Measurements from ENCODE around the gene FEZ2. TPM values are rescaled to one million over a fixed set of nuclear protein-coding genes. Genes with fewer than 3 reads are reported as not detected.

Gene FEZ2
- polyA plus RNA-seq, 1 of the 3 experiments (the other 2 are of a cell fraction): 37.2 TPM

GRCh38 chr2:36559221-36559942 is 38.6 kb downstream of the FEZ2 start (continued):
- TF ChIP-seq NRF1 (IDR thresholded peaks at IDR 0.05; ENCODE audit: low read depth, low read length) (no peak), REST (IDR thresholded peaks at IDR 0.05; ENCODE audit: low read depth, low read length) (no peak), EP300 (IDR thresholded peaks at IDR 0.05; ENCODE audit: borderline replicate concordance in 1 of 2, low read depth in 1 of 2, low read length in 1 of 2) (no peak)

- Histone ChIP-seq H3K4me1 (ENCODE audit: control insufficient read depth in 1 of 2, insufficient read depth in 2 of 2, low read depth in 1 of 2, low read length in 1 of 2) (peaks cover 2 to 63% of the 10 kb centered on the region in 2 experiments), H3K9ac (peak overlapping the region; percentile 42; the same call in 1 of the 2 replicates), H2AFZ (ENCODE audit: low read depth) (no peak overlapping the region), H3K27ac (ENCODE audit: low read depth in 2 of 2, low read length in 1 of 2) (peak overlapping the region; percentile 16 to 98; a peak in 3 of 4 replicates), H3K9me3 (no peaks in the 10 kb centered on the region), H3F3A (replicated peaks; ENCODE audit: insufficient read depth) (peaks cover 99% of the 10 kb centered on the region), H3K4me3 (ENCODE audit: low read depth in 2 of 2, low read length in 1 of 2) (no peak overlapping the region), H3K36me3 (replicated peaks in 1 of 2; ENCODE audit: control insufficient read depth in 1 of 2, insufficient read depth in 2 of 2, low read length in 1 of 2) (peaks cover 70 to 74% of the 10 kb centered on the region in 2 experiments), H3K9me2 (no peaks in the 10 kb centered on the region), H3K4me2 (0 out of 2 replicates have a peak overlapping the region, but pooled peaks have one; percentile 4), H3K79me2 (ENCODE audit: insufficient read depth) (peaks cover 49% of the 10 kb centered on the region), H4K20me1 (ENCODE audit: insufficient read depth) (no peaks in the 10 kb centered on the region), H3K27me3 (ENCODE audit: insufficient read depth) (no peaks in the 10 kb centered on the region)
- ChIA-PET CTCF (interaction anchor here (0.8 to 1.0 kb wide), 2 partner anchors 12 to 108 kb away, joined by 3 to 4 read pairs; no protein-coding TSS in a partner anchor), POLR2A (no interaction called here)
- TF ChIP-seq PBX3 (IDR thresholded peaks at IDR 0.05) (peak; percentile 56; the same call in 1 of the 2 replicates), EP300 (IDR thresholded peaks at IDR 0.05; ENCODE audit: borderline replicate concordance in 1 of 2, low read depth in 1 of 2, low read length in 1 of 2) (peak in 1 of 2 experiments; percentile 40; a peak in 1 of 4 replicates), TCF12 (IDR thresholded peaks at IDR 0.05) (peak; percentile 53), RCOR1 (IDR thresholded peaks at IDR 0.05; ENCODE audit: low read length) (no peak), YY1 (IDR thresholded peaks at IDR 0.05; ENCODE audit: low read depth) (no peak), GABPA (IDR thresholded peaks at IDR 0.05; ENCODE audit: low read depth) (no peak), RAD21 (IDR thresholded peaks at IDR 0.05; ENCODE audit: low read length) (no peak), NRF1 (IDR thresholded peaks at IDR 0.05; ENCODE audit: low read depth, low read length) (no peak), TAF1 (IDR thresholded peaks at IDR 0.05; ENCODE audit: borderline replicate concordance, low read depth, low read length) (no peak), TEAD4 (IDR thresholded peaks at IDR 0.05; ENCODE audit: borderline replicate concordance, insufficient read depth) (no peak), NFIC (IDR thresholded peaks at IDR 0.05; ENCODE audit: borderline replicate concordance) (peak; percentile 54), JUND (IDR thresholded peaks at IDR 0.05) (peak; percentile 36; the same call in 1 of the 2 replicates), ELF1 (IDR thresholded peaks at IDR 0.05) (no peak), POLR2AphosphoS5 (IDR thresholded peaks at IDR 0.05; ENCODE audit: low read depth, low read length) (peak; percentile 20; the same call in 1 of the 2 replicates), FOSL2 (IDR thresholded peaks at IDR 0.05; ENCODE audit: borderline replicate concordance, low read depth) (peak; percentile 57; the same call in 1 of the 2 replicates), ZBTB33 (IDR thresholded peaks at IDR 0.05; ENCODE audit: borderline replicate concordance, low read depth) (no peak)
- DNase-seq: no peak
- WGBS (ENCODE audit: low lambda C conversion rate): 4% methylated on average over 1 of the region's 1 CpG
Observed at GRCh38 chr2:36556842-36557241, 41.1 kb downstream of the FEZ2 start.
